H1 (cell line): Measurements from ENCODE around the gene PIEZO1. TPM values are rescaled to one million over a fixed set of nuclear protein-coding genes. Genes with fewer than 3 reads are reported as not detected.

Experiments used
- RNF2 ChIP-seq: fragments of 200-900, 300-1000 bp; sonication (generic); IDR thresholded peaks from 2 replicates; pipeline ENCODE4 v1.7.1; 2016; ENCODE audit warnings: borderline replicate concordance, low read depth, mild to moderate bottlenecking, antibody characterized with exemption, low read length; ENCODE audit not compliant: poor library complexity, severe bottlenecking; ENCODE audit errors: missing control alignments
- RXRA ChIP-seq: IDR thresholded peaks from 2 replicates; pipeline ENCODE4 v1.6.1; 2011; ENCODE audit warnings: low read depth, mild to moderate bottlenecking, low read length, moderate library complexity; ENCODE audit not compliant: insufficient read depth
- SAP30 ChIP-seq: fragments of 300-600 bp; sonication (generic); IDR thresholded peaks from 2 replicates; pipeline ENCODE4 v1.7.1; 2012; ENCODE audit warnings: low read length, moderate library complexity, mild to moderate bottlenecking, inconsistent platforms; ENCODE audit not compliant: insufficient read depth, insufficient replicate concordance
- SP1 ChIP-seq: IDR thresholded peaks from 2 replicates; pipeline ENCODE4 v1.6.1; 2011; ENCODE audit warnings: low read depth, low read length
- polyA plus RNA-seq, 7 experiments: library from polyadenylated mRNA; depleted of rRNA in 3 of 7; stranded (reverse) in 5 of 7; unstranded in 2 of 7; fragments of >200 nt in 5 of 7; fragments of 200-250 nt in 2 of 7; gene quantifications; 1 replicate in 5 of 7; 2 replicates in 1 of 7; 4 replicates in 1 of 7; pipeline versions ENCODE4 v1.2.1 to v1.2.3, GENCODE V29; 2011 to 2013; ENCODE audit warnings: missing spikeins in 2 of 7, mixed read lengths in 2 of 7
- total RNA-seq: library from RNA; stranded (reverse); fragmentation: NEBNext Ultra II Directional; extraction: Animal tissue kit (Norgen Biotek cat#: 25700); gene quantifications from 2 replicates; pipeline ENCODE4 v1.2.1, GENCODE V29; 2021
- TF ChIP-seq, protein P1 (sequence below), 3 experiments: IDR thresholded peaks; 1 replicate in 2 of 3; 2 replicates in 1 of 3; pipeline versions ENCODE4 v1.5.1 to v1.6.1; 2011; ENCODE audit warnings: low read length in 3 of 3, mild to moderate bottlenecking in 3 of 3, inconsistent platforms in 2 of 3, low read depth in 1 of 3, moderate library complexity in 1 of 3; ENCODE audit not compliant: insufficient read depth in 1 of 3; ENCODE audit errors: control extremely low read depth in 1 of 3

Gene PIEZO1
- total and polyA plus RNA-seq, 2 of the 8 experiments (the other 6 are each of a cell fraction or from before 2014, with no cell fraction given) = 42.3 to 67.5 TPM

GRCh38 chr16:88735616-88736015 lies 49.4 kb downstream of the PIEZO1 start (continued):
- TF ChIP-seq, protein P1, sequence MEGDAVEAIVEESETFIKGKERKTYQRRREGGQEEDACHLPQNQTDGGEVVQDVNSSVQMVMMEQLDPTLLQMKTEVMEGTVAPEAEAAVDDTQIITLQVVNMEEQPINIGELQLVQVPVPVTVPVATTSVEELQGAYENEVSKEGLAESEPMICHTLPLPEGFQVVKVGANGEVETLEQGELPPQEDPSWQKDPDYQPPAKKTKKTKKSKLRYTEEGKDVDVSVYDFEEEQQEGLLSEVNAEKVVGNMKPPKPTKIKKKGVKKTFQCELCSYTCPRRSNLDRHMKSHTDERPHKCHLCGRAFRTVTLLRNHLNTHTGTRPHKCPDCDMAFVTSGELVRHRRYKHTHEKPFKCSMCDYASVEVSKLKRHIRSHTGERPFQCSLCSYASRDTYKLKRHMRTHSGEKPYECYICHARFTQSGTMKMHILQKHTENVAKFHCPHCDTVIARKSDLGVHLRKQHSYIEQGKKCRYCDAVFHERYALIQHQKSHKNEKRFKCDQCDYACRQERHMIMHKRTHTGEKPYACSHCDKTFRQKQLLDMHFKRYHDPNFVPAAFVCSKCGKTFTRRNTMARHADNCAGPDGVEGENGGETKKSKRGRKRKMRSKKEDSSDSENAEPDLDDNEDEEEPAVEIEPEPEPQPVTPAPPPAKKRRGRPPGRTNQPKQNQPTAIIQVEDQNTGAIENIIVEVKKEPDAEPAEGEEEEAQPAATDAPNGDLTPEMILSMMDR (IDR thresholded peaks at IDR 0.05; ENCODE audit: control extremely low read depth in 1 of 3, insufficient read depth in 1 of 3, low read depth in 1 of 3, low read length in 3 of 3) = no peak
- no peak for TF ChIP-seq RXRA
- no peak for TF ChIP-seq SAP30
- no peak for TF ChIP-seq SP1
- no peak for TF ChIP-seq RNF2
- TF ChIP-seq, all 59 proteins: peak for 0
